Caco-2 (cell line): Measurements from ENCODE around the gene SARDH. TPM values are rescaled to one million over a fixed set of nuclear protein-coding genes. Genes with fewer than 3 reads are reported as not detected.

Experiments
- BruUV-seq: library from RNA; stranded (reverse); fragments of 400-500 nt; replicated peaks from 2 replicates; lab custom pipeline; 2021; lab: Mats Ljungman, UMichigan
- CTCF ChIA-PET: fragments of 300-600 bp; sonication (Branson Sonifier 250); formaldehyde crosslinking; loops from one replicate; lab custom pipeline; 2022; ENCODE audit warnings: antibody characterized with exemption; lab: Charles Lee
- POLR2A ChIA-PET: fragments of 300-600 bp; sonication (Branson Sonifier 250); formaldehyde crosslinking; loops from one replicate; lab custom pipeline; 2022; ENCODE audit warnings: antibody characterized with exemption; lab: Charles Lee
- DNase-seq, 2 experiments: peaks; one replicate each; pipeline versions ENCODE4 v3.0.0 to v3.0.0-alpha.2; 2020 to 2022
- H3K27me3 ChIP-seq: replicated peaks from 2 replicates; pipeline ENCODE4 v1.6.0; 2011; ENCODE audit warnings: low read length; ENCODE audit not compliant: control insufficient read depth, insufficient read depth
- H3K36me3 ChIP-seq: 2 replicates; pipeline ENCODE4 v1.5.1; 2011; ENCODE audit warnings: low read length; ENCODE audit not compliant: control insufficient read depth, insufficient read depth
- H3K4me1 ChIP-seq: fragments of 250-450 bp; sonication (Bioruptor Pico); 2 replicates; pipeline ENCODE4 v1.5.1; 2020; ENCODE audit warnings: mild to moderate bottlenecking
- H3K4me3 ChIP-seq: 2 replicates; pipeline ENCODE4 v1.5.1; 2011; ENCODE audit warnings: low read depth, mild to moderate bottlenecking, control low read depth, low read length
- H3K9me3 ChIP-seq: fragments of 250-450 bp; sonication (Bioruptor Pico); 2 replicates; pipeline ENCODE4 v1.5.1; 2020; ENCODE audit warnings: mild to moderate bottlenecking, moderate library complexity
- H3K27ac Mint-ChIP-seq: one replicate; pipeline ENCODE4 v1.8.0; 2022; ENCODE audit warnings: mixed read lengths; ENCODE audit not compliant: unreplicated experiment
- H3K27me3 Mint-ChIP-seq: one replicate; pipeline ENCODE4 v1.8.0; 2022; ENCODE audit warnings: mixed read lengths; ENCODE audit not compliant: insufficient read depth, unreplicated experiment
- H3K36me3 Mint-ChIP-seq: one replicate; pipeline ENCODE4 v1.8.0; 2022; ENCODE audit warnings: mild to moderate bottlenecking, mixed read lengths; ENCODE audit not compliant: insufficient read depth, unreplicated experiment
- H3K4me1 Mint-ChIP-seq: one replicate; pipeline ENCODE4 v1.8.0; 2022; ENCODE audit warnings: low read depth, mixed read lengths; ENCODE audit not compliant: unreplicated experiment
- H3K4me3 Mint-ChIP-seq: one replicate; pipeline ENCODE4 v1.8.0; 2022; ENCODE audit warnings: mild to moderate bottlenecking, moderate library complexity, mixed read lengths; ENCODE audit not compliant: unreplicated experiment
- H3K9me3 Mint-ChIP-seq: one replicate; pipeline ENCODE4 v1.8.0; 2022; ENCODE audit warnings: mixed read lengths; ENCODE audit not compliant: unreplicated experiment
- intact Hi-C: fragments of 100-400 bp; cut with micrococcal nuclease; formaldehyde crosslinking; loops from one replicate; pipeline ENCODE4 v1.10.0; 2022; ENCODE audit not compliant: unreplicated experiment
- total RNA-seq: library from RNA; stranded (reverse); gene quantifications from 2 replicates; pipeline ENCODE4 v1.2.3, GENCODE V29; 2022
- TF ChIP-seq, protein P1 (sequence below), 2 experiments: fragments of 200-600 bp in 1 of 2; IDR thresholded peaks; 1 replicate in 1 of 2; 2 replicates in 1 of 2; pipeline versions ENCODE4 v1.5.1 to v1.8.0; 2011 to 2022; ENCODE audit warnings: antibody characterized with exemption in 1 of 2, control low read depth in 1 of 2, inconsistent platforms in 1 of 2, low read depth in 1 of 2, low read length in 1 of 2, mild to moderate bottlenecking in 1 of 2, moderate library complexity in 1 of 2; ENCODE audit not compliant: insufficient read depth in 1 of 2, severe bottlenecking in 1 of 2, unreplicated experiment in 1 of 2

SARDH gene
- total RNA-seq, 1 experiment from 2014 or later: 0.36 TPM

DNA sequence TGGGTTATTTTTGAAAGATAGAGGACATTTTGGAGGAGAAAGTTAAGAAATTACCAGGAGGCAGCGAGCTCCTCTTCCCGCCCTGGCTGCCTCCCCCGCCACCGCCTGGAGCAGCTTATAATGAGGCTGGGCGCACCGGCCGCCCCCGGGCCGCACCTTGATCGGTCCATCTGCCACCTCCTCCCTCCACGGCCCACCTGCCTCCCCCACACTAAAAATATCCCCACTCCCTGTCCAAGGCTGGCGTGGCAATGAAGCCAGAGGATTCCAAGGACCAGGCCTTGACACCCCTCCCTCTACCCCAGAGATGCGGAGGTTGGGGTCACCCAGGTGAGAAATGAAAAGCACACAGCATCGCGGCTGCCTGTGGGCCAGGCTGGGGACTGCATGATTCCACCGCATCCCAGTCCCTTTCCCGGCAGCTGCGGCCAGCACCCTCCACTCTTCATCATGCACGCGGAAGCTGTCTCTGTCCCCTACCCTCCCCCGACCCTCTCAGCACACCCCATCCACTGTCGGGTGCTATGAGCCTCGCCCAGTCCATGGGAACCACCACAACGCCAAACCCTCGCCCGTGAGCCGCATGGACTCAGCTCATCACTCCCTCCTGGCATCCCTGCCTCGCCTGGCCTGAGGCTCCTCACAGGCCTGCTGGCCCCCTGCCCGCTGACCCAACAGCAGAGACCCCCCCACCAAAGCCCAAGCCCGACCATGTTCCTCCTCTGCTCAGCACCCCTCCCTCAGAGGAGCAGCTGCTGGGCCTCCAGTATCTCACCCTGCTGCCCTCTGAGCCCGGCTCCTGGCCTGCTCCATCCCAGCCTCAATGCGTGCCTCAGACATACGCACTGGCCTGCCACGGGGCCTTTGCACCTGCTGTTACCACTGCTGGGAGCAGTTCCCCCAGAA lies 50.0 kb downstream of the SARDH start:
- intact Hi-C loops: no loop called here
- H3K27me3 Mint-ChIP-seq: no peaks in the 10 kb centered on the region
- H3K4me1 ChIP-seq: peaks cover 35% of the 10 kb centered on the region
- no peak overlapping the region for H3K4me3 ChIP-seq
- peaks cover 38% of the 10 kb centered on the region for H3K4me1 Mint-ChIP-seq
- H3K9me3 Mint-ChIP-seq: no peaks in the 10 kb centered on the region
- TF ChIP-seq, protein P1, sequence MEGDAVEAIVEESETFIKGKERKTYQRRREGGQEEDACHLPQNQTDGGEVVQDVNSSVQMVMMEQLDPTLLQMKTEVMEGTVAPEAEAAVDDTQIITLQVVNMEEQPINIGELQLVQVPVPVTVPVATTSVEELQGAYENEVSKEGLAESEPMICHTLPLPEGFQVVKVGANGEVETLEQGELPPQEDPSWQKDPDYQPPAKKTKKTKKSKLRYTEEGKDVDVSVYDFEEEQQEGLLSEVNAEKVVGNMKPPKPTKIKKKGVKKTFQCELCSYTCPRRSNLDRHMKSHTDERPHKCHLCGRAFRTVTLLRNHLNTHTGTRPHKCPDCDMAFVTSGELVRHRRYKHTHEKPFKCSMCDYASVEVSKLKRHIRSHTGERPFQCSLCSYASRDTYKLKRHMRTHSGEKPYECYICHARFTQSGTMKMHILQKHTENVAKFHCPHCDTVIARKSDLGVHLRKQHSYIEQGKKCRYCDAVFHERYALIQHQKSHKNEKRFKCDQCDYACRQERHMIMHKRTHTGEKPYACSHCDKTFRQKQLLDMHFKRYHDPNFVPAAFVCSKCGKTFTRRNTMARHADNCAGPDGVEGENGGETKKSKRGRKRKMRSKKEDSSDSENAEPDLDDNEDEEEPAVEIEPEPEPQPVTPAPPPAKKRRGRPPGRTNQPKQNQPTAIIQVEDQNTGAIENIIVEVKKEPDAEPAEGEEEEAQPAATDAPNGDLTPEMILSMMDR (IDR thresholded peaks at IDR 0.05; ENCODE audit: insufficient read depth in 1 of 2, low read depth in 1 of 2, low read length in 1 of 2, severe bottlenecking in 1 of 2, unreplicated experiment in 1 of 2): no peak
- no peaks in the 10 kb centered on the region for H3K27me3 ChIP-seq
- no peak for DNase-seq
- no peaks in the 10 kb centered on the region for H3K36me3 Mint-ChIP-seq
- H3K27ac Mint-ChIP-seq: peak overlapping the region; percentile 67
- BruUV-seq: no TSS peak
- no peaks in the 10 kb centered on the region for H3K9me3 ChIP-seq
- H3K4me3 Mint-ChIP-seq: no peak overlapping the region
- CTCF ChIA-PET: no interaction called here
- no peaks in the 10 kb centered on the region for H3K36me3 ChIP-seq
- POLR2A ChIA-PET: no interaction called here

DNA sequence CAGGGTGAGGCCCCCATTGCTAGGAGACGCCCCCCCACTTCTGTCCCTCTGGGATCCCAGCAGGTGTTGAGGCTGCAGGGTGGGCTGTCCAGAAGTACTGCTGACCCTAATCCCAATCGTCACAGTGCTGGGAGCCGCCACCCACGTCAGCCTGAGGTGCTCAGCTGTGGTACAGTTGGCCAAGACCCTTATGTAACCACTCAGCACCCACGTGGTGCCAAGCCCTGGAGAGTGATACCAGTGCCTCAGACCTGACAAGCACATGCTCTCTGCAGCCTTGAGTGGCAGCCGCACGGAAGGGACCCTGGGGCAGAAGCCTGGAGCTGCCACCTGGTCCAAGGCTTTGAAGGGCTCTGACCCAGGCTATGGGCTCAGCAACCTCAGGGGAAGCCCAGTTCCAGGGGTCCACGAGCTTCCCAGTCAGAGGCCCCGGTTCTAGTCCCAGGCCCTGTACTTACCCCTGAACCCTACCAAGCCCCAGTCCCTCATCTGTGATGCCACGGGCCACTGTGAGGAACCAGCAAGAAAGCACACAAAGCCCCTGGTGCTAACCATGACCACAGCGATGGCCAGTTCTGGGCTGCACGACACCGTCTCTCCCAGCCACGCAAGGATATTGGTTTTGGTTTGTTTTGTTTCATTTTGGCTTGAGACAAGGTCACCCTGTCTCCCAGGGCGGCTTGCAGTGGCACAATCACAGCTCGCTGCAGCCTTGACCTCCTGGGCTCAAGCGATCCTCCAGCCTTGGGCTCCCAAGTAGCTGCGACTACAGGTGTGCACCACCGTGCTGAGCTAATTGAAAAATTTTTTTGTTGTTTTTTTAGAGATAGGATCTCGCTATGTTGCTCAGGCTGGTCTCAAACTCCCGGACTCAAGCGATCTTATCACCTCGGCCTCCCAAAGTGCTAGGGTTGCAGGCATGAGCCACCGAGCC lies 51.2 kb downstream of the SARDH start:
- no TSS peak for BruUV-seq
- Histone ChIP-seq H3K27me3 (no peaks in the 10 kb centered on the region), H3K4me1 (peaks cover 28% of the 10 kb centered on the region), H3K9me3 (no peaks in the 10 kb centered on the region), H3K4me3 (no peak overlapping the region), H3K36me3 (no peaks in the 10 kb centered on the region)
- no peak for DNase-seq
- ChIA-PET CTCF (no interaction called here), POLR2A (no interaction called here)
- no peaks in the 10 kb centered on the region for H3K9me3 Mint-ChIP-seq
- H3K4me1 Mint-ChIP-seq: peaks cover 28% of the 10 kb centered on the region
- H3K27me3 Mint-ChIP-seq: no peaks in the 10 kb centered on the region
- no peak overlapping the region for H3K4me3 Mint-ChIP-seq
- no peaks in the 10 kb centered on the region for H3K36me3 Mint-ChIP-seq
- intact Hi-C loops: no loop called here
- no peak overlapping the region for H3K27ac Mint-ChIP-seq
- TF ChIP-seq, protein P1 (IDR thresholded peaks at IDR 0.05; ENCODE audit: insufficient read depth in 1 of 2, low read depth in 1 of 2, low read length in 1 of 2, severe bottlenecking in 1 of 2, unreplicated experiment in 1 of 2): no peak
